Measurements from ENCODE around the gene IRAK2. TPM values are rescaled to one million over a fixed set of nuclear protein-coding genes. Genes with fewer than 3 reads are reported as not detected.
"Not testable (repeated sequence)": the region's sequence is repeated elsewhere in the genome, so short reads cannot be mapped to it uniquely, and the experiment has no call there.

Gene IRAK2
- total and polyA plus RNA-seq, 2 experiments from 2014 or later = 2.5 to 3.7 TPM

- no peaks in the 10 kb centered on the region for H3K36me3 ChIP-seq (replicated peaks; ENCODE audit: insufficient read depth, low read depth)
- H2AFZ ChIP-seq = no peak overlapping the region
- H3K27ac ChIP-seq = no peak overlapping the region
- no peaks in the 10 kb centered on the region for H3K9me3 ChIP-seq (ENCODE audit: low read depth)
- TF ChIP-seq CTCF (IDR thresholded peaks at IDR 0.05; ENCODE audit: poor library complexity) (no peak), EZH2 (IDR thresholded peaks at IDR 0.05; ENCODE audit: borderline replicate concordance) (no peak), EZH2phosphoT487 (IDR thresholded peaks at IDR 0.05; ENCODE audit: low read depth, severe bottlenecking, unreplicated experiment) (no peak)
- H3K4me3 ChIP-seq = no peak overlapping the region
- no peaks in the 10 kb centered on the region for H3K79me2 ChIP-seq
- no peaks in the 10 kb centered on the region for H3K9me2 ChIP-seq (replicated peaks; ENCODE audit: insufficient read depth)
- H3K27me3 ChIP-seq = no peaks in the 10 kb centered on the region
- no peak for DNase-seq (ENCODE audit: low spot score)
- no peak overlapping the region for H3K4me2 ChIP-seq
- 87% methylated on average over 6 of the region's 6 CpGs for WGBS (ENCODE audit: low lambda C conversion rate, missing lambda C conversion rate)
- H4K20me1 ChIP-seq (ENCODE audit: insufficient read depth, poor library complexity, severe bottlenecking) = no peaks in the 10 kb centered on the region
- peaks cover 3% of the 10 kb centered on the region for H3K4me1 ChIP-seq (ENCODE audit: insufficient read depth)
Observed at GRCh38 chr3:10162185-10162584, 2.5 kb upstream of the IRAK2 start.

- not testable (repeated sequence) for H3K9me3 ChIP-seq (ENCODE audit: low read depth); H3K36me3 ChIP-seq (replicated peaks; ENCODE audit: insufficient read depth, low read depth); H3K27me3 ChIP-seq; H3K9me2 ChIP-seq (replicated peaks; ENCODE audit: insufficient read depth); H3K27ac ChIP-seq; H3K4me1 ChIP-seq (ENCODE audit: insufficient read depth); H3K79me2 ChIP-seq; DNase-seq (ENCODE audit: low spot score); H4K20me1 ChIP-seq (ENCODE audit: insufficient read depth, poor library complexity, severe bottlenecking)
- Histone ChIP-seq H3K4me2 (peak overlapping the region; percentile 99), H3K4me3 (peak overlapping the region; percentile 98), H2AFZ (peak overlapping the region; percentile 100)
- WGBS (ENCODE audit: low lambda C conversion rate, missing lambda C conversion rate) = 79% methylated on average over 12 of the region's 12 CpGs
Observed at GRCh38 chr3:10164201-10164545, 546 bp upstream of the IRAK2 start.

GRCh38 chr3:10166213-10166604 lies 1.5 kb downstream of the IRAK2 start:
- H3K27me3 ChIP-seq = no peaks in the 10 kb centered on the region
- no peaks in the 10 kb centered on the region for H3K36me3 ChIP-seq (replicated peaks; ENCODE audit: insufficient read depth, low read depth)
- H3K4me1 ChIP-seq (ENCODE audit: insufficient read depth) = peaks cover 3% of the 10 kb centered on the region
- H3K9me3 ChIP-seq (ENCODE audit: low read depth) = no peaks in the 10 kb centered on the region
- no peak overlapping the region for H3K4me2 ChIP-seq
- no peak for DNase-seq (ENCODE audit: low spot score)
- TF ChIP-seq CTCF (IDR thresholded peaks at IDR 0.05; ENCODE audit: poor library complexity) (no peak), EZH2phosphoT487 (IDR thresholded peaks at IDR 0.05; ENCODE audit: low read depth, severe bottlenecking, unreplicated experiment) (no peak), EZH2 (IDR thresholded peaks at IDR 0.05; ENCODE audit: borderline replicate concordance) (no peak)
- H3K4me3 ChIP-seq = no peak overlapping the region
- no peak overlapping the region for H2AFZ ChIP-seq
- H3K79me2 ChIP-seq = no peaks in the 10 kb centered on the region
- WGBS (ENCODE audit: low lambda C conversion rate, missing lambda C conversion rate) = 89% methylated on average over 5 of the region's 5 CpGs
- no peak overlapping the region for H3K27ac ChIP-seq
- H3K9me2 ChIP-seq (replicated peaks; ENCODE audit: insufficient read depth) = no peaks in the 10 kb centered on the region
- H4K20me1 ChIP-seq (ENCODE audit: insufficient read depth, poor library complexity, severe bottlenecking) = no peaks in the 10 kb centered on the region

GRCh38 chr3:10169000-10169496 lies 4.3 kb downstream of the IRAK2 start:
- DNase-seq (ENCODE audit: low spot score) = no peak
- H2AFZ ChIP-seq = no peak overlapping the region
- H3K27ac ChIP-seq = no peak overlapping the region
- H3K36me3 ChIP-seq (replicated peaks; ENCODE audit: insufficient read depth, low read depth) = no peaks in the 10 kb centered on the region
- 61% methylated on average over 8 of the region's 8 CpGs for WGBS (ENCODE audit: low lambda C conversion rate, missing lambda C conversion rate)
- H4K20me1 ChIP-seq (ENCODE audit: insufficient read depth, poor library complexity, severe bottlenecking) = no peaks in the 10 kb centered on the region
- H3K9me2 ChIP-seq (replicated peaks; ENCODE audit: insufficient read depth) = no peaks in the 10 kb centered on the region
- no peak overlapping the region for H3K4me2 ChIP-seq
- TF ChIP-seq EZH2phosphoT487 (IDR thresholded peaks at IDR 0.05; ENCODE audit: low read depth, severe bottlenecking, unreplicated experiment) (no peak), CTCF (IDR thresholded peaks at IDR 0.05; ENCODE audit: poor library complexity) (peak; percentile 4), EZH2 (IDR thresholded peaks at IDR 0.05; ENCODE audit: borderline replicate concordance) (no peak)
- no peaks in the 10 kb centered on the region for H3K9me3 ChIP-seq (ENCODE audit: low read depth)
- H3K4me3 ChIP-seq = no peak overlapping the region
- H3K79me2 ChIP-seq = no peaks in the 10 kb centered on the region
- no peaks in the 10 kb centered on the region for H3K27me3 ChIP-seq
- H3K4me1 ChIP-seq (ENCODE audit: insufficient read depth) = peaks cover 3% of the 10 kb centered on the region
